GM19395 (cell line): Measurements from ENCODE around the gene ACTR5.
A peak's percentile ranks its signal among the peaks of the same experiment; 100 is the strongest.

Experiments used
- ATAC-seq: cut with Tn5 transposase; IDR thresholded peaks from one replicate; pipeline ENCODE4 v1.9.1; 2021; ENCODE audit warnings: mild to moderate bottlenecking, moderate library complexity; ENCODE audit not compliant: unreplicated experiment

The ACTR5 gene

GRCh38 chr20:38748097-38748860 is at the start of gene ACTR5:
TSS of gene ACTR5 (plus strand) at chr20:38748460. CDS start at chr20:38748479, 19 bp downstream.
- ATAC-seq: peak; percentile 89

DNA sequence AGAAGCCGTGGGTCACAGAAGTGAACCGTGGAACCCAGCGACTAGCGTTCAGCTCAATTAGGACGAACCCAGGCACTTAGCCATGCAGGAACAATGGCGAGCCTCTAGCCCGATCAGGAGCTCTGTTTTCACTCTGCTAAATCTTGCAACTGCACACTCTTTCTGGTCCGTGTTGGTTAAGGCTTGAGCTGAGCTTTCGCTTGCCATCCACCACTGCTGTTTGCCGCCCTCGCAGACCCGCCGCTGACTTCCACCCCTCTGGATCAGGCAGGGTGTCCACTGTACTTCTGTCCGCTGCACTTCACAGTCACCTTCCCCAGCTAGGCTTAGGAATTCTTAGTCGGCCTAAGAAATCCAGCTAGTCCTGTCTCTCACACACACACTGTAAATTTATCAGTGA is 49.7 kb upstream of the ACTR5 start:
- no peak for ATAC-seq

DNA sequence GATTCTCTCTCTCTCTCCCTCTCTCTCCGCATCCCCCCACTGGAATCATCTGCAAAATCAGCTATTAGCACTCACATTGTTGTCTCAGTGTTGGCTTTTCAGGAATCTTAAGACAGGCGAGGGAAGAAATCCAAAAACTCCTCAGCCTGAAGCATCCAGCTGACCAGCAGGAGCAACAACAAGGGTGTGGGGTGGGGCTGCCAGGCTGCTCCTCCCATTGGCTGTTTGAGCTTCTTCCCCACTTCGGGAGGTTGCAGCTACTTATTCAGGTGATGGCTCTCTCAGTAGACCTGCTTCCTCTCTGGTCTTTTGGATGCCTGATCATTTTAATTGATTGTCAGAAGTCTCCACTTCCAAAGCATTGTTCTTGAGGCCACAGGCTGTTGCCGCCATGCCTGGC is 48.1 kb upstream of the ACTR5 start:
- no peak for ATAC-seq

DNA sequence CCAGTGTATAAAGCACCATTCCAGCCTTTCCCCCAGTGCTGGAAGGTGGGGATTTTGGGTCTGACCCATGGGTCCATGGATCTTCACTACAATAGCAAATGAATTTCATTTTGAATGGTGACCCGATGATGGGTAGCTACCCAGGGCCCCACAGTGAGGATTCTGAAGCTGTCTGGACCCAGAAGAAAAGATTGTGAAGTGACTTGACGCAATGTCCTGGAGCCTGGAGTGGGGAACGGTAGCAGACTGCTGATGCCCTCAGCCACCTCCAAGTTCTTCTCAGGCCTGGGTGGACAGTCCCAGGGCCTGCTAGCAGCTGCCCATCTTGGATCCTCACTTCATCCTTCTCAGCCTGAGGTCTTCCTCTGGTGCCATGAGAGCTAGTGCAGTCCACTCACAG is 47.3 kb upstream of the ACTR5 start:
- no peak for ATAC-seq

GRCh38 chr20:38703526-38703925 is 44.7 kb upstream of the ACTR5 start:
- no peak for ATAC-seq

DNA sequence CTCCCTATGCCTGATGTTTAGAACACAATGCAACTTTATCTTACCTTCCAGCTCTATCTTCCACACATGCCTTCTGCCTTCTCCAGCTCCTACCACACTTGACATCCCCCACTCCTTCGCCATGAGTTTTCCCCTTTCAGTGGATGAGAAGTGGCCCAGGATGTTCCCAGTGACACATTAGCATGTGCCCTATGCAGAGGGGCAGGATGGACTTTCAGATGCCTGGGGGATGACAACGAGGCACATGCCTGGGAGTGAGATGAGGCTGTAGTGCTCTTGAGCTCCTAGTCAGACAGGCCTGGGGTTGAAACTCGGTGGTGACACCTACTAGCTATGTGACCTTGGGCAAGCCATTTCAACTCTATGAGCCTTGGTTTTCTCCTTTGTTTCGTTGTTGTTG is 44.1 kb upstream of the ACTR5 start:
- no peak for ATAC-seq

- ATAC-seq: no peak
Measured at GRCh38 chr20:38706509-38706908, 41.8 kb upstream of the ACTR5 start.

GRCh38 chr20:38714308-38714707 is 34.0 kb upstream of the ACTR5 start:
- no peak for ATAC-seq

DNA sequence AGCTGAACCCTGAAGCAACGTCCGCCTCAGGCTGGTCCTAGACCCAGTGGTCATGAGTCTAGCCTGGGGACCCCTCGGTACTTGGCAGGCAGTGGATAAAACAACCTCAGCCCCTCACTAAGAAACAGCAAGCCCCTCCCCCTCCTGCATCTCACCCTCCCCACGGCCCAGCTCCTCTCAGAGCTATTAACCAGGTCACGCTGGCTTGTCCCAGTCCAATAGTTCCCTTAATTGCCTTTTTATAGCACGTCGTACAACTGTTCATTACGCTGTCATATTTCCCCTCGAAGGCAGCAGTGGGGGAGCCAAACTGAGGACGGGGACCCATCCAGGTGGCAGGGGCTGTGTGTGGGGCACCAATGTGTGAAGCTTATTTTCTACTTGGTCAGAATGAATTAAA is 32.6 kb upstream of the ACTR5 start:
- ATAC-seq: no peak

GRCh38 chr20:38722683-38723016 is 25.6 kb upstream of the ACTR5 start:
- ATAC-seq: no peak

DNA sequence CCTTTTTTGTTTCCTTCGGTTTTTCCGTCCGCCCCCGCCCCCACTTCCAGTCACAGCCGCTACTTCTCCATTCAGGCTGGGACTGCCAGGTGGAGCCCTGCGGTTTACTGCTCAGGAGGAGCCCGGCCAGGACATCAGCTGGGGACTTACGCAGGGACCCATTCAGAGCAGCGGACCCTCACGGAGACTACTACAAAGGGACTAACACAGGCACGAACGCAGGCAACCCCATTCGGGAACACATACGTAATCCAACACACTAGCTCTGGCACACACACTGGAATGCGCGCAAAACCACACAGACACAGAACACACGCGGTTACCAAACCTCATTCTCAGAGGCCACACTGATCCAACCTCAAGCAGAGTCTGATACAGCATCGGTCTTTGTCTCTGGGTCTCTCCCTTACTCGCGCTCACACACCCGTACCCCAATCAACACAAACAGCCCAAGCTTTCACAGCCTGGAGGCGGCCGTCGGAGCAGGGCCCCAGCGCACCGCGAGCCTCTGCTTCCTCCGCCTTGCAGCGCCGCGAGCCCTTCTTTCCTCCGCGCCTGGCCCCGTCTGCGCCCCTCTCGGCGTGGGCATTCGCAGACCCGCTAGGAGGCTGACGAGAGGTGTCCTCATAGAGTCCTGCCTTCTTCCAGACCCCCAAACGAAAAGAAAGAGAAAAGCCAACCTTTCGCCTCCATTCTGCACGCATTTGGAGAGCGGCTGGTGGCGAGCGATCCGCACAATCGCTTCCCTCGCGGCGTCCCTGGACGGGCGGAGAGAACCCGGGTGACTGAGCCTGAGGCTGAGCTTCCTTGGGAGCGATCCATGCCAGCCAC is 25.0 kb upstream of the ACTR5 start:
- ATAC-seq: no peak

DNA sequence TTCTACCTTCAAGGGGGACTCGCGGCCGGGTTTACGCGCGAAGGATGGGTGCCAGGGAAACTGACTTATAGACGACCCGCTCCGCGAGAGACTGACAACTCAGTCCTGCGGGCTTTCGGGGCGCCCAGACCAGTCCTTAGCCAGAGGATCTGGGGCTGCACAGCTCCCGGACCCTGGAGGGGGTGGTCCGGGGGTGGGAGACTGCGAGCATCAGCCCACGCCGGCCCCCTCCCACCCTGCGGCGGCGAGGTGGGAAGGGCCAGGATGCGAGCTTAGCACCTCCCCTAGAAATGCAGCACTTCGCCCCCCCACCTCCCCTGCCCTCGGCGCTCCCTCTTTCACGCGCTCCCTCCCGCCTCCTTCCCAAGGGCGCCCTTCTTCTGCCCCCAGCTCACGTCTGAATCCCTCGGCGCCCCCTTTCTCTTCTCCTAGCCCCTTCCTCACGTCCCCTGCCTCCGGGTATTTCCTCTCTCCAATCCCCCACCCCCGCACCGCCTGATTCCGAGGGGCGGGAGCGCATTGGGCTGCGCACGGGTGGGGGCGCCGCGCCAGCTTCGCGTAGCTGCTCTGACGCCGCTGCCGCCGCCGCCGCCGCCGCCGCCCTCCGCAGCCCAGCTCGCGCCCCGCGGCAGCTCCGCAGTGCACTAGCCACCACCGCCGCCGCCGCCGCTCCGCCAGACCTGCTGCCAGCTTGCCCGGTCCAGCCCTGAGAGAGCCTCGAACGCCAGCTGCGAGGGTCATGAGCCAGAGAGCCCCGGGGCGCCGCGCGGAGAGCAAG is 24.2 kb upstream of the ACTR5 start, which contains the start of gene SLC32A1:
Gene SLC32A1, plus strand, starts transcription at position 639 of the 778 bp plus-strand sequence. CDS start 239 bp downstream, outside the sequence.
- no peak for ATAC-seq

- no peak for ATAC-seq
Measured at GRCh38 chr20:38724626-38725147, 23.6 kb upstream of the ACTR5 start.

GRCh38 chr20:38725148-38725901 is 22.9 kb upstream of the ACTR5 start:
- no peak for ATAC-seq

DNA sequence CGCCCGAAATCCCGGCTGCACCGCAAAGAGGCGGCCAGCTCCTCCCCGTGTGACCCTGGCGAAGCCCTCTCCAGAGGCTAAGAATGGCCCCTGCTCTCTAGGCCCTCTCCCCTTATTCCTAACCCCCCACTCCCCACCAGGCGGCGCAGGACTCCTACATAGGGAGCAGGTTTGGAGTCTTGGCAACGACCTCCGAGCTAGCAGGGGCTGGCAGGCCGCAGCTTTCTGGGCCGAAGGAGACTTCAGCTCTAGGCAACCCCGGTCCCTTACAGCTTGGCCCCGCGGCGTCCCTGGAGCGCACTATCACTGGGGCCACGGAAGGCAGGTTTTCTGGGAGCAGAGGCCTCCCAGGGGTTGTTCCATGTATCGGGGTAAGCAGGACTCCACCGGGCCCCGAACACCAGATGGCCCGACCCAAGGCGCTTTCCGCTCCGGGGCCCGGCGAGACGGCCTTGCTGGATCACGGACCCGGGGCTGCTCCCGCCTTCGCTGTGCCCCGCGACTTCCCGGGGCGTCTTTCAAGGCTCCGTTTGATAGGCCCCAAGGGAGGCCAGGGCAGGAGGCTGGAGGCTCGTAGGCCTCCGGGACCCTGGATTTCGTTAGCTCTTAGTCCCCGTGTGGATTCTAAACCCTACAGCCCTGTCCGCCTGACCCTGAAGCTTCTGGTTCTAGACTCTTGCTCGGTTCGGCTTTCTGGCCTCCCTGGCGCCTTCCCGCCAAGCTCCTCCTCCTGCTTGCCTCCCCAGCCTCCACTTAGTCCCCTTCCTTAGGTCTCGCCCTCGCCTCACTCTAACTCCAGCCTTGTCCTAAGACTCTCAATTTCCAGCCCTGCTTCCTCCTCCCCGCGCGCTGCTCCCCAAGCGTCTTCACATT is 22.1 kb upstream of the ACTR5 start:
- no peak for ATAC-seq

- ATAC-seq: no peak
Measured at GRCh38 chr20:38726804-38727606, 21.3 kb upstream of the ACTR5 start.

DNA sequence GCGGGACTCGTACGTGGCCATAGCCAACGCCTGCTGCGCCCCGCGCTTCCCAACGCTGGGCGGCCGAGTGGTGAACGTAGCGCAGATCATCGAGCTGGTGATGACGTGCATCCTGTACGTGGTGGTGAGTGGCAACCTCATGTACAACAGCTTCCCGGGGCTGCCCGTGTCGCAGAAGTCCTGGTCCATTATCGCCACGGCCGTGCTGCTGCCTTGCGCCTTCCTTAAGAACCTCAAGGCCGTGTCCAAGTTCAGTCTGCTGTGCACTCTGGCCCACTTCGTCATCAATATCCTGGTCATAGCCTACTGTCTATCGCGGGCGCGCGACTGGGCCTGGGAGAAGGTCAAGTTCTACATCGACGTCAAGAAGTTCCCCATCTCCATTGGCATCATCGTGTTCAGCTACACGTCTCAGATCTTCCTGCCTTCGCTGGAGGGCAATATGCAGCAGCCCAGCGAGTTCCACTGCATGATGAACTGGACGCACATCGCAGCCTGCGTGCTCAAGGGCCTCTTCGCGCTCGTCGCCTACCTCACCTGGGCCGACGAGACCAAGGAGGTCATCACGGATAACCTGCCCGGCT is 20.6 kb upstream of the ACTR5 start:
- ATAC-seq: no peak

- ATAC-seq: no peak
Measured at GRCh38 chr20:38728191-38728781, 20.0 kb upstream of the ACTR5 start.
